Endothelial cell of umbilical vein (primary cell): ENCODE results near the gene LUC7L.
"Not testable (repeated sequence)": the region's sequence is repeated elsewhere in the genome, so short reads cannot be mapped to it uniquely, and the experiment has no call there.

Source experiments
- EZH2 ChIP-seq: IDR thresholded peaks from 2 replicates; pipeline ENCODE4 v1.6.1; 2012; ENCODE audit warnings: borderline replicate concordance, low read depth, mild to moderate bottlenecking, moderate library complexity, low read length, inconsistent platforms; ENCODE audit not compliant: severe bottlenecking
- FOS ChIP-seq: IDR thresholded peaks from 2 replicates; pipeline ENCODE4 v1.6.1; 2011; ENCODE audit warnings: mild to moderate bottlenecking, low read length, moderate library complexity, borderline replicate concordance; ENCODE audit not compliant: insufficient read depth
- GATA2 ChIP-seq: IDR thresholded peaks from 2 replicates; pipeline ENCODE4 v1.7.0; 2011; ENCODE audit warnings: low read depth, mild to moderate bottlenecking, moderate library complexity, mixed read lengths, low read length; ENCODE audit not compliant: insufficient read length, insufficient read depth
- JUN ChIP-seq: IDR thresholded peaks from 2 replicates; pipeline ENCODE4 v1.6.1; 2011; ENCODE audit warnings: borderline replicate concordance, low read depth; ENCODE audit not compliant: insufficient read length, insufficient read depth
- MAX ChIP-seq: IDR thresholded peaks from 2 replicates; pipeline ENCODE4 v1.6.1; 2011; ENCODE audit not compliant: insufficient read depth, insufficient read length
- MYC ChIP-seq: IDR thresholded peaks from one replicate; pipeline ENCODE4 v1.6.1; 2011; ENCODE audit warnings: mild to moderate bottlenecking, low read depth, low read length
- POLR2A ChIP-seq: IDR thresholded peaks from 2 replicates; pipeline ENCODE4 v1.6.1; 2012; ENCODE audit warnings: low read depth, mild to moderate bottlenecking, control low read depth, low read length
- POLR2AphosphoS5 ChIP-seq: IDR thresholded peaks from 2 replicates; pipeline ENCODE4 v1.6.1; 2012; ENCODE audit warnings: low read depth, mild to moderate bottlenecking, control low read depth, low read length, moderate library complexity; ENCODE audit not compliant: insufficient read depth
- TF ChIP-seq, protein P1 (sequence below), 2 donors: IDR thresholded peaks; 1 replicate in 1 of 2; 2 replicates in 1 of 2; pipeline ENCODE4 v1.5.1; 2011; ENCODE audit warnings: low read length in 2 of 2, mild to moderate bottlenecking in 2 of 2, moderate library complexity in 2 of 2, control low read depth in 1 of 2, inconsistent platforms in 1 of 2, low read depth in 1 of 2; ENCODE audit not compliant: insufficient read depth in 1 of 2; ENCODE audit errors: extremely low read depth in 1 of 2

- not testable (repeated sequence) for TF ChIP-seq POLR2A, EZH2, MAX, POLR2AphosphoS5, JUN, GATA2, FOS, MYC
- TF ChIP-seq, protein P1, sequence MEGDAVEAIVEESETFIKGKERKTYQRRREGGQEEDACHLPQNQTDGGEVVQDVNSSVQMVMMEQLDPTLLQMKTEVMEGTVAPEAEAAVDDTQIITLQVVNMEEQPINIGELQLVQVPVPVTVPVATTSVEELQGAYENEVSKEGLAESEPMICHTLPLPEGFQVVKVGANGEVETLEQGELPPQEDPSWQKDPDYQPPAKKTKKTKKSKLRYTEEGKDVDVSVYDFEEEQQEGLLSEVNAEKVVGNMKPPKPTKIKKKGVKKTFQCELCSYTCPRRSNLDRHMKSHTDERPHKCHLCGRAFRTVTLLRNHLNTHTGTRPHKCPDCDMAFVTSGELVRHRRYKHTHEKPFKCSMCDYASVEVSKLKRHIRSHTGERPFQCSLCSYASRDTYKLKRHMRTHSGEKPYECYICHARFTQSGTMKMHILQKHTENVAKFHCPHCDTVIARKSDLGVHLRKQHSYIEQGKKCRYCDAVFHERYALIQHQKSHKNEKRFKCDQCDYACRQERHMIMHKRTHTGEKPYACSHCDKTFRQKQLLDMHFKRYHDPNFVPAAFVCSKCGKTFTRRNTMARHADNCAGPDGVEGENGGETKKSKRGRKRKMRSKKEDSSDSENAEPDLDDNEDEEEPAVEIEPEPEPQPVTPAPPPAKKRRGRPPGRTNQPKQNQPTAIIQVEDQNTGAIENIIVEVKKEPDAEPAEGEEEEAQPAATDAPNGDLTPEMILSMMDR (IDR thresholded peaks at IDR 0.05; ENCODE audit: extremely low read depth in 1 of 2, insufficient read depth in 1 of 2, low read depth in 1 of 2, low read length in 2 of 2), result not testable (repeated sequence)
Observed at GRCh38 chr16:163696-164095, 65.6 kb downstream of the LUC7L start.
